H9 (cell line): Measurements from ENCODE around the gene PSPN. TPM values are rescaled to one million over a fixed set of nuclear protein-coding genes. Genes with fewer than 3 reads are reported as not detected.

ENCODE experiments used
- DNase-seq: peaks from one replicate; pipeline ENCODE4 v3.0.0-alpha.2; 2017
- H2AFZ ChIP-seq: one replicate; pipeline ENCODE4 v1.6.1; 2013; ENCODE audit warnings: mild to moderate bottlenecking, low read length, control low read depth, moderate library complexity
- H2AK5ac ChIP-seq: 2 replicates; pipeline ENCODE4 v1.6.1; 2013; ENCODE audit warnings: low read length, control low read depth, mixed read lengths; ENCODE audit not compliant: insufficient read length
- H2BK120ac ChIP-seq: one replicate; pipeline ENCODE4 v1.6.1; 2013; ENCODE audit warnings: low read depth, mild to moderate bottlenecking, low read length, control low read depth, inconsistent platforms; ENCODE audit not compliant: poor library complexity, severe bottlenecking
- H2BK12ac ChIP-seq: 2 replicates; pipeline ENCODE4 v1.6.1; 2013; ENCODE audit warnings: low read length, control low read depth, mixed read lengths, low read depth; ENCODE audit not compliant: insufficient read length
- H2BK15ac ChIP-seq: 2 replicates; pipeline ENCODE4 v1.6.1; 2013; ENCODE audit warnings: low read depth, low read length, control low read depth
- H2BK20ac ChIP-seq: one replicate; pipeline ENCODE4 v1.6.1; 2013; ENCODE audit warnings: low read depth, mild to moderate bottlenecking, low read length, control low read depth, inconsistent platforms; ENCODE audit not compliant: poor library complexity, severe bottlenecking
- H2BK5ac ChIP-seq: 2 replicates; pipeline ENCODE4 v1.6.1; 2013; ENCODE audit warnings: low read length, control low read depth, mixed read lengths; ENCODE audit not compliant: insufficient read length
- H3K14ac ChIP-seq: 2 replicates; pipeline ENCODE4 v1.6.1; 2013; ENCODE audit warnings: low read length, control low read depth; ENCODE audit not compliant: insufficient read depth
- H3K18ac ChIP-seq: 2 replicates; pipeline ENCODE4 v1.6.1; 2013; ENCODE audit warnings: low read depth, mild to moderate bottlenecking, mixed read lengths, low read length, control low read depth; ENCODE audit not compliant: insufficient read length
- H3K23ac ChIP-seq: 2 replicates; pipeline ENCODE4 v1.6.1; 2013; ENCODE audit warnings: low read length, control low read depth, mixed read lengths, low read depth; ENCODE audit not compliant: insufficient read length
- H3K23me2 ChIP-seq: 2 replicates; pipeline ENCODE4 v1.6.1; 2013; ENCODE audit warnings: low read depth, mild to moderate bottlenecking, mixed read lengths, low read length, control low read depth; ENCODE audit not compliant: insufficient read length, poor library complexity, severe bottlenecking
- H3K27ac ChIP-seq: 2 replicates; pipeline ENCODE4 v1.5.1; 2013; ENCODE audit warnings: low read length, control low read depth, mixed read lengths, low read depth; ENCODE audit not compliant: insufficient read length
- H3K27me3 ChIP-seq: 2 replicates; pipeline ENCODE4 v1.6.1; 2013; ENCODE audit warnings: low read length, control low read depth, inconsistent platforms; ENCODE audit not compliant: insufficient read depth
- H3K4ac ChIP-seq: 2 replicates; pipeline ENCODE4 v1.6.1; 2013; ENCODE audit warnings: low read depth, mild to moderate bottlenecking, control low read depth, inconsistent platforms, low read length, moderate library complexity
- H3K4me1 ChIP-seq: 2 replicates; pipeline ENCODE4 v1.6.1; 2013; ENCODE audit warnings: low read length, control low read depth, inconsistent platforms; ENCODE audit not compliant: insufficient read depth
- H3K4me2 ChIP-seq: 2 replicates; pipeline ENCODE4 v1.6.1; 2013; ENCODE audit warnings: low read length, control low read depth, mixed read lengths; ENCODE audit not compliant: insufficient read length, insufficient read depth
- H3K56ac ChIP-seq: 2 replicates; pipeline ENCODE4 v1.6.1; 2013; ENCODE audit warnings: low read depth, mild to moderate bottlenecking, mixed read lengths, low read length, control low read depth; ENCODE audit not compliant: insufficient read length
- H3K79me1 ChIP-seq: 2 replicates; pipeline ENCODE4 v1.6.1; 2013; ENCODE audit warnings: low read depth, mild to moderate bottlenecking, moderate library complexity, low read length, control low read depth, inconsistent platforms; ENCODE audit not compliant: insufficient read depth, poor library complexity, severe bottlenecking
- H3K79me2 ChIP-seq: 2 replicates; pipeline ENCODE4 v1.6.1; 2013; ENCODE audit warnings: low read length, control low read depth, inconsistent platforms; ENCODE audit not compliant: insufficient read depth
- H3K9ac ChIP-seq: 2 replicates; pipeline ENCODE4 v1.6.1; 2013; ENCODE audit warnings: low read length, control low read depth, mixed read lengths; ENCODE audit not compliant: insufficient read length; ENCODE audit errors: extremely low read depth
- H3K9me3 ChIP-seq: one replicate; pipeline ENCODE4 v1.6.1; 2013; ENCODE audit warnings: low read depth, low read length, inconsistent platforms; ENCODE audit not compliant: control insufficient read depth
- H3T11ph ChIP-seq: one replicate; pipeline ENCODE4 v1.6.1; 2013; ENCODE audit warnings: mild to moderate bottlenecking, low read length, control low read depth, inconsistent platforms
- H4K20me1 ChIP-seq: one replicate; pipeline ENCODE4 v1.6.1; 2013; ENCODE audit not compliant: control insufficient read depth, insufficient read length, insufficient read depth
- H4K5ac ChIP-seq: 2 replicates; pipeline ENCODE4 v1.6.1; 2013; ENCODE audit warnings: low read depth, mild to moderate bottlenecking, mixed read lengths, low read length, control low read depth; ENCODE audit not compliant: insufficient read length
- H4K8ac ChIP-seq: replicated peaks from 2 replicates; pipeline ENCODE4 v1.6.1; 2013; ENCODE audit warnings: low read length, control low read depth, mixed read lengths, low read depth; ENCODE audit not compliant: insufficient read length
- H4K91ac ChIP-seq: 2 replicates; pipeline ENCODE4 v1.6.1; 2013; ENCODE audit warnings: low read depth, mild to moderate bottlenecking, moderate library complexity, mixed read lengths, low read length, control low read depth; ENCODE audit not compliant: insufficient read length
- H3K27ac Mint-ChIP-seq, 3 experiments: 2 replicates in 2 of 3; 3 replicates in 1 of 3; pipeline ENCODE4 v1.8.0; 2020 to 2021; ENCODE audit warnings: mixed read lengths in 3 of 3, mild to moderate bottlenecking in 1 of 3, moderate library complexity in 1 of 3
- H3K27me3 Mint-ChIP-seq: 2 replicates; pipeline ENCODE4 v1.8.0; 2021; ENCODE audit warnings: low read depth, mild to moderate bottlenecking, moderate library complexity, mixed read lengths
- H3K36me3 Mint-ChIP-seq, 3 experiments: 2 replicates in 2 of 3; 3 replicates in 1 of 3; pipeline ENCODE4 v1.8.0; 2020 to 2021; ENCODE audit warnings: low read depth in 3 of 3, mixed read lengths in 3 of 3; ENCODE audit not compliant: insufficient read depth in 1 of 3
- H3K4me1 Mint-ChIP-seq, 2 experiments: 2 replicates each; pipeline ENCODE4 v1.8.0; 2020; ENCODE audit warnings: mixed read lengths in 2 of 2
- H3K4me3 Mint-ChIP-seq, 2 experiments: 2 replicates in 1 of 2; 3 replicates in 1 of 2; pipeline ENCODE4 v1.8.0; 2020 to 2021; ENCODE audit warnings: mild to moderate bottlenecking in 2 of 2, mixed read lengths in 2 of 2, moderate library complexity in 1 of 2
- H3K9me3 Mint-ChIP-seq, 2 experiments: 2 replicates in 1 of 2; 3 replicates in 1 of 2; pipeline ENCODE4 v1.8.0; 2020; ENCODE audit warnings: mild to moderate bottlenecking in 2 of 2, mixed read lengths in 2 of 2, moderate library complexity in 1 of 2
- CTCF ChIP-seq: fragments of 200-600 bp; sonication (generic); conservative IDR thresholded peaks from 3 replicates; pipeline ENCODE4 v1.8.0; 2021; ENCODE audit warnings: antibody characterized with exemption, mild to moderate bottlenecking
- WGBS: extraction: QIAGEN DNeasy Blood & Tissue Kit; methylation state at CpG from one replicate; pipeline ENCODE4 v1.1.7; 2013; ENCODE audit warnings: missing lambda C conversion rate, low lambda C conversion rate, mixed read lengths; ENCODE audit not compliant: insufficient read length; ENCODE audit errors: extremely low coverage; 5-methylcytosine and 5-hydroxymethylcytosine counted together
- total RNA-seq: library from RNA; stranded (reverse); gene quantifications from 2 replicates; pipeline ENCODE4 v1.2.1, GENCODE V29; 2021

Gene PSPN
- total RNA-seq, 1 experiment from 2014 or later, result 2.1 TPM

- Histone ChIP-seq H3K23ac (no peak overlapping the region), H3K23me2 (no peaks in the 10 kb centered on the region), H3K79me1 (no peaks in the 10 kb centered on the region), H3K4me2 (no peak overlapping the region), H4K5ac (no peak overlapping the region), H3K9ac (no peak overlapping the region), H3K56ac (no peak overlapping the region), H2AK5ac (no peak overlapping the region), H2BK12ac (no peak overlapping the region), H3K79me2 (no peaks in the 10 kb centered on the region), H4K20me1 (no peaks in the 10 kb centered on the region), H3K27ac (no peak overlapping the region), H2AFZ (no peak overlapping the region), H3K9me3 (no peaks in the 10 kb centered on the region), H3K4me1 (no peaks in the 10 kb centered on the region), H2BK5ac (no peak overlapping the region), H3K27me3 (no peaks in the 10 kb centered on the region), H3T11ph (no peak overlapping the region), H3K4ac (no peak overlapping the region), H3K18ac (no peak overlapping the region), H3K14ac (no peak overlapping the region), H4K91ac (no peak overlapping the region), H2BK15ac (no peak overlapping the region), H4K8ac (no peak overlapping the region), H2BK20ac (no peak overlapping the region), H2BK120ac (no peak overlapping the region)
- peaks cover 4% of the 10 kb centered on the region in 2 experiments; a peak in 4 of 5 replicates for H3K9me3 Mint-ChIP-seq
- no peak for DNase-seq
- H3K4me1 Mint-ChIP-seq, result peaks cover 0 to 5% of the 10 kb centered on the region in 2 experiments; a peak in 2 of 4 replicates
- H3K27me3 Mint-ChIP-seq, result no peaks in the 10 kb centered on the region
- H3K4me3 Mint-ChIP-seq, result no peak overlapping the region
- H3K27ac Mint-ChIP-seq, result no peak overlapping the region; a peak in 1 of 7 replicates
- no CpG with 5 or more reads among the region's 19 CpGs for WGBS
- TF ChIP-seq CTCF, result no peak
- H3K36me3 Mint-ChIP-seq, result peaks cover 56 to 85% (median 78%) of the 10 kb centered on the region in 3 experiments
Measured at GRCh38 chr19:6383188-6383587, 7.5 kb upstream of the PSPN start.
